Panc1 (cell line): ENCODE measurements around the gene LRMDA.

Source experiments
- CTCF ChIP-seq: fragments of 450-650 bp; IDR thresholded peaks from 2 replicates; pipeline ENCODE4 v1.5.1; 2017; ENCODE audit warnings: mild to moderate bottlenecking
- POLR2AphosphoS5 ChIP-seq: IDR thresholded peaks from 2 replicates; pipeline ENCODE4 v1.6.1; 2012; ENCODE audit warnings: mild to moderate bottlenecking, low read depth, low read length, moderate library complexity
- SIN3A ChIP-seq: IDR thresholded peaks from 2 replicates; pipeline ENCODE4 v1.6.1; 2012; ENCODE audit warnings: low read depth, mild to moderate bottlenecking, low read length, moderate library complexity, borderline replicate concordance; ENCODE audit not compliant: insufficient read depth

DNA sequence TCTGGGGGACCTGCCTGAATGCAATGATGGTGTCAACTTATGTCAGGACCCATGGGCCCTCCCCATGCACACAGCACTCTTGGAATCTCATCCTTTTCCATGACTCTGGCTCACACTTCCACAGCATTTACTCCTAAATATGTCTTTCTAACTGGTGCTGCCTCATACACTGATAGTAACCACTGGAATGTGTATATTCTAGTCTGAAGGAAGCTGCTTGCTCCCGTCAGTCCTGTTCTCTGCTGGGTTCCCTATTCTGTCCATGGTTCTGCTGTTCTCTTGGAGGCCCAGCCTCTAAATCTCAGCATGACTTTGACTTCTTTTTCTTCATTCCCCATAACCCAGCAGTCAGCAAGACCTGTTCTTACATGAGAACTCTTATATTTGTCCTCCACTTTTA is 1151.1 kb downstream of the LRMDA start:
- no peak for TF ChIP-seq CTCF
- no peak for TF ChIP-seq POLR2AphosphoS5
- no peak for TF ChIP-seq SIN3A
